CD8-positive, alpha-beta memory T cell (primary cell): ENCODE measurements around the gene FSTL4. TPM values are rescaled to one million over a fixed set of nuclear protein-coding genes. Genes with fewer than 3 reads are reported as not detected.

Experiments used
- CTCF ChIA-PET: fragments of 350-600 bp; sonication (Branson Sonifier 250); formaldehyde crosslinking; loops from one replicate; lab custom pipeline; 2021; ENCODE audit warnings: antibody characterized with exemption; lab: Charles Lee
- POLR2A ChIA-PET: fragments of 350-600 bp; sonication (Branson Sonifier 250); formaldehyde crosslinking; loops from one replicate; lab custom pipeline; 2021; ENCODE audit warnings: antibody characterized with exemption; lab: Charles Lee
- DNase-seq, 5 donors: peaks; one replicate each; pipeline versions ENCODE4 v3.0.0 to v3.0.0-alpha.2; 2020 to 2022; ENCODE audit warnings: mixed read lengths in 1 of 5
- H3K27ac ChIP-seq: one replicate; pipeline ENCODE4 v1.7.0; 2013; ENCODE audit warnings: low read depth, mild to moderate bottlenecking, low read length, moderate library complexity
- H3K27me3 ChIP-seq: 2 replicates; pipeline ENCODE4 v1.7.0; 2013; ENCODE audit warnings: low read length, mild to moderate bottlenecking; ENCODE audit not compliant: insufficient read depth, poor library complexity, severe bottlenecking
- H3K36me3 ChIP-seq: 2 replicates; pipeline ENCODE4 v1.7.0; 2013; ENCODE audit warnings: mild to moderate bottlenecking, low read length, moderate library complexity; ENCODE audit not compliant: insufficient read depth
- H3K4me1 ChIP-seq: 2 replicates; pipeline ENCODE4 v1.7.0; 2013; ENCODE audit warnings: mild to moderate bottlenecking, low read length, moderate library complexity; ENCODE audit not compliant: insufficient read depth
- H3K4me3 ChIP-seq: 2 replicates; pipeline ENCODE4 v1.7.0; 2013; ENCODE audit warnings: mild to moderate bottlenecking, low read length
- H3K9me3 ChIP-seq: 2 replicates; pipeline ENCODE4 v1.7.0; 2013; ENCODE audit warnings: mild to moderate bottlenecking, low read length
- H3K27ac Mint-ChIP-seq, 8 donors: one replicate each; pipeline ENCODE4 v1.8.0; 2020 to 2021; ENCODE audit warnings: mixed read lengths in 8 of 8, mild to moderate bottlenecking in 6 of 8, inconsistent platforms in 3 of 8, moderate library complexity in 3 of 8
- H3K27me3 Mint-ChIP-seq, 2 donors: one replicate each; pipeline ENCODE4 v1.8.0; 2020 to 2021; ENCODE audit warnings: mixed read lengths in 2 of 2, mild to moderate bottlenecking in 1 of 2, moderate library complexity in 1 of 2
- H3K36me3 Mint-ChIP-seq, 3 donors: one replicate each; pipeline ENCODE4 v1.8.0; 2020 to 2021; ENCODE audit warnings: mixed read lengths in 3 of 3, inconsistent platforms in 1 of 3, mild to moderate bottlenecking in 1 of 3
- H3K4me1 Mint-ChIP-seq, 3 donors: one replicate each; pipeline ENCODE4 v1.8.0; 2020 to 2021; ENCODE audit warnings: mixed read lengths in 3 of 3, inconsistent platforms in 1 of 3, mild to moderate bottlenecking in 1 of 3
- H3K4me3 Mint-ChIP-seq, 7 donors: one replicate each; pipeline ENCODE4 v1.8.0; 2020 to 2021; ENCODE audit warnings: mixed read lengths in 7 of 7, mild to moderate bottlenecking in 6 of 7, moderate library complexity in 4 of 7, inconsistent platforms in 2 of 7
- H3K9me3 Mint-ChIP-seq, 5 donors: one replicate each; pipeline ENCODE4 v1.8.0; 2020 to 2022; ENCODE audit warnings: mixed read lengths in 5 of 5, mild to moderate bottlenecking in 3 of 5, moderate library complexity in 2 of 5, inconsistent platforms in 1 of 5
- polyA plus RNA-seq: library from polyadenylated mRNA; unstranded; fragments of 300-500 nt; fragmentation: Illumina TruSeq; gene quantifications from one replicate; pipeline ENCODE4 v1.2.3, GENCODE V29; 2021
- total RNA-seq, 2 experiments: library from RNA; stranded (reverse); gene quantifications; one replicate each; pipeline ENCODE4 v1.2.3, GENCODE V29; 2021

Gene FSTL4
- total and polyA plus RNA-seq, 3 experiments from 2014 or later = 0.33 TPM; not detected in 2

- Mint-ChIP-seq H3K9me3 (no peaks in the 10 kb centered on the region), H3K4me1 (no peaks in the 10 kb centered on the region), H3K27ac (peak overlapping the region in 1 of 8 donors; percentile 55), H3K4me3 (no peak overlapping the region), H3K36me3 (peaks cover 0 to 8% (median 1%) of the 10 kb centered on the region in 3 donors), H3K27me3 (peaks cover 10 to 31% of the 10 kb centered on the region in 2 donors)
- Histone ChIP-seq H3K4me1 (no peaks in the 10 kb centered on the region), H3K4me3 (no peak overlapping the region), H3K27me3 (peaks cover 2% of the 10 kb centered on the region), H3K9me3 (no peaks in the 10 kb centered on the region), H3K27ac (no peak overlapping the region), H3K36me3 (no peaks in the 10 kb centered on the region)
- DNase-seq = no peak
- POLR2A ChIA-PET = no interaction called here
- CTCF ChIA-PET = no interaction called here
Observed at GRCh38 chr5:133508845-133509741, 103.2 kb downstream of the FSTL4 start.

GRCh38 chr5:133508331-133508730 lies 104.0 kb downstream of the FSTL4 start:
- Mint-ChIP-seq H3K27me3 (peaks cover 10 to 33% of the 10 kb centered on the region in 2 donors), H3K4me1 (no peaks in the 10 kb centered on the region), H3K36me3 (peaks cover 0 to 8% (median 1%) of the 10 kb centered on the region in 3 donors), H3K9me3 (no peaks in the 10 kb centered on the region), H3K27ac (no peak overlapping the region), H3K4me3 (no peak overlapping the region)
- ChIA-PET POLR2A (no interaction called here), CTCF (no interaction called here)
- no peak for DNase-seq
- no peaks in the 10 kb centered on the region for H3K4me1 ChIP-seq
- H3K4me3 ChIP-seq = no peak overlapping the region
- no peaks in the 10 kb centered on the region for H3K9me3 ChIP-seq
- H3K27ac ChIP-seq = no peak overlapping the region
- H3K27me3 ChIP-seq = peaks cover 2% of the 10 kb centered on the region
- no peaks in the 10 kb centered on the region for H3K36me3 ChIP-seq

DNA sequence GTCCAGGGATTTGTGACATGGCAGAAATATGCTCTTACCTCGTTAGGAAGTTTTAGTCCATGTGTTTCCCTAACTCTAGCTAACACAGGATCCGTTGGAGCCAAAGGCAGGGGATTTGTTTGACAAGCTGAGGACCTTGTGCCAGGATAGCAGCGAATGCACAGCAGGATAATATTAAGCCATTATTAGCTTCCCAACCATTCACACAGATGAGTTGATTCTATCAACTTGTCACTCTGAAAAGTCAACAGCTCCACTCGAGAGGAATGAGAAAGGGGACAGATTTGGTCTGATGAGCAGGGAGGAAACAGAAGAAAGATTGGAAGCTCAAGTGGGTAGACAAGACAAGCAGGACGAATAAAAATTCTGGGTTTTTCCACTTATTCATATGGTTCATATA lies 106.2 kb downstream of the FSTL4 start:
- Histone ChIP-seq H3K4me1 (no peaks in the 10 kb centered on the region), H3K9me3 (no peaks in the 10 kb centered on the region), H3K36me3 (no peaks in the 10 kb centered on the region), H3K27me3 (peaks cover 2% of the 10 kb centered on the region), H3K4me3 (no peak overlapping the region), H3K27ac (no peak overlapping the region)
- peaks cover 0 to 2% (median 0%) of the 10 kb centered on the region in 3 donors for H3K36me3 Mint-ChIP-seq
- no peak for DNase-seq
- ChIA-PET POLR2A (no interaction called here), CTCF (no interaction called here)
- no peaks in the 10 kb centered on the region for H3K9me3 Mint-ChIP-seq
- H3K4me1 Mint-ChIP-seq = no peaks in the 10 kb centered on the region
- H3K27me3 Mint-ChIP-seq = peaks cover 9 to 23% of the 10 kb centered on the region in 2 donors
- H3K4me3 Mint-ChIP-seq = no peak overlapping the region
- no peak overlapping the region for H3K27ac Mint-ChIP-seq

DNA sequence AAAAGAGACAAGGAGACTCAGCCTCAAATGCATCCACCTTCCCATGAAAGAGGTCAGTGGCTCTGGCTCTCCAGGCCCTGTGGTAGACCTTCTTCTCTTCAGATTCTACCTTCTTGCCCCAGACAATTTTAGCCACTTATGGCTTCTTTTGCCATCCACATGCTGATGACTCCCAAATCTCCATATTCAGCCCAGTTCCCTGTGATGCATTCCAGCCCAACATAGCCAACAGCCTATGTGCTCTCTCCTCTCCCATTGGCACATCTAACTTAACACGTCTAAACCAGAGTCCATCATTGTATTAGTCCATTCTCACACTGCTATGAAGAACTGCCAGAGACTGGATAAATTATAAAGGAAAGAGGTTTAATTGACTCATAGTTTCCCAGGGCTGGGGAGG lies 108.8 kb downstream of the FSTL4 start:
- POLR2A ChIA-PET = no interaction called here
- Mint-ChIP-seq H3K27ac (no peak overlapping the region), H3K27me3 (peaks cover 8 to 38% of the 10 kb centered on the region in 2 donors), H3K9me3 (no peaks in the 10 kb centered on the region), H3K36me3 (no peaks in the 10 kb centered on the region), H3K4me3 (no peak overlapping the region), H3K4me1 (no peaks in the 10 kb centered on the region)
- no peaks in the 10 kb centered on the region for H3K4me1 ChIP-seq
- CTCF ChIA-PET = no interaction called here
- DNase-seq = no peak
- peaks cover 2% of the 10 kb centered on the region for H3K27me3 ChIP-seq
- H3K9me3 ChIP-seq = no peaks in the 10 kb centered on the region
- H3K4me3 ChIP-seq = no peak overlapping the region
- no peak overlapping the region for H3K27ac ChIP-seq
- H3K36me3 ChIP-seq = no peaks in the 10 kb centered on the region

- Mint-ChIP-seq H3K36me3 (no peaks in the 10 kb centered on the region), H3K27ac (no peak overlapping the region), H3K4me1 (no peaks in the 10 kb centered on the region), H3K27me3 (peaks cover 10 to 61% of the 10 kb centered on the region in 2 donors), H3K9me3 (no peaks in the 10 kb centered on the region), H3K4me3 (no peak overlapping the region)
- Histone ChIP-seq H3K27ac (no peak overlapping the region), H3K27me3 (peaks cover 2% of the 10 kb centered on the region), H3K36me3 (no peaks in the 10 kb centered on the region), H3K9me3 (no peaks in the 10 kb centered on the region), H3K4me3 (no peak overlapping the region), H3K4me1 (no peaks in the 10 kb centered on the region)
- ChIA-PET CTCF (no interaction called here), POLR2A (no interaction called here)
- no peak for DNase-seq
Observed at GRCh38 chr5:133499895-133500294, 112.4 kb downstream of the FSTL4 start.

DNA sequence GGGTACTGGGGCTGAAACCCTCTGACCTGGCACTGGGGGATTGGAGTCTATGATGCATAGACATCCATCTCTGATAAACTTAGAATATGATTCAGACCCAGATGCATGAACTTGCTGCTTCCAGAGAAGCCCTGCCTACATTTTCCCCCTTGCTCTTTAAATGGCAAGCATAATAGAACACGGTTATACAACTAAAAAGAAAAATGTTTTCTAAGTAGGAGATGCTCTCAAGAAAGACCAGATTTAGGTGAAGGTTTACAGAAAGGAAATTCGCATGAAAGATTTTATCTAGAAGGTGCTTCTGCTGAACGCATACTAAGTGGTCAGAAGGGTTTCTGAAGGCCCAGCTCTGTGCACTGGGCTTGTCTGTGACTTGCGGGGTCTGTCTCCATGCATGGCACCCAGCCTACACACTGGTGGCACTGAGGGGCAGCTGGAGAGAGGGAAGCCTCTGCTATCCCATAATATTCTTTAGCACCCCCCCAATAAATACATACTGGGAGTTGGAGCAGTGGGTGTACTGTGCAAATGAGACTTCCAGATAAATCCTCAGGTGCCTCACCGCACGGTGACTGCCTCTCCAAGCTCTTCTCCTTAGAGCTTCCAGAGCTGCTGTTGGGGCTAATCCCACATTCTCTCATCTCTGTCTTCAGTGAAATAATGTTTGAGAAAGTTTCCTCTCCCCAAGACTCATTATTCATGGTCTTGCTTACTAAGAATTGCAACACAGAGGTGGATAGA lies 114.6 kb downstream of the FSTL4 start:
- Mint-ChIP-seq H3K27me3 (peaks cover 8 to 53% of the 10 kb centered on the region in 2 donors), H3K4me3 (no peak overlapping the region), H3K9me3 (no peaks in the 10 kb centered on the region), H3K27ac (no peak overlapping the region), H3K4me1 (no peaks in the 10 kb centered on the region), H3K36me3 (no peaks in the 10 kb centered on the region)
- CTCF ChIA-PET = no interaction called here
- Histone ChIP-seq H3K4me3 (no peak overlapping the region), H3K4me1 (no peaks in the 10 kb centered on the region), H3K27ac (no peak overlapping the region), H3K27me3 (no peaks in the 10 kb centered on the region), H3K9me3 (no peaks in the 10 kb centered on the region), H3K36me3 (no peaks in the 10 kb centered on the region)
- POLR2A ChIA-PET = no interaction called here
- DNase-seq = no peak

DNA sequence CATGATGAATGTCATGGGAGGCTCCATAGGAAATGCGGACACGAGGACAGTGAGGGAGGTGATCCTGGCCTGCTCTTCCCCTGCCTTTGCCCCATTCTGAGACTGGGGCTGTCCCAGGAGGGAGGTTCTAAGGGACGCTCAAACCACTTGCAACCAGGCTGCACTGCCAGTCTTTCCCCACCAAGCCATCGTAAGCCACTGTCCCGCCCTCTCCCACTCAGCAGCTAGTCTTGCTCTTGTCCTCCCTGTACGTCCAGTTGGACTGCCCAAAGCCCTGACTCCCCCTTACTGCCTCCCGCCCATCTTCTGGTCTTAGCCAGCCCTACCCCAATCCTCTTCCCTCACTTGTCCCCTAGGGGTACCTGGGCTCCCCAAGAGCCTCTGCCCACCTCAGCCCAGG lies 115.7 kb downstream of the FSTL4 start:
- Mint-ChIP-seq H3K4me1 (no peaks in the 10 kb centered on the region), H3K9me3 (no peaks in the 10 kb centered on the region)

DNA sequence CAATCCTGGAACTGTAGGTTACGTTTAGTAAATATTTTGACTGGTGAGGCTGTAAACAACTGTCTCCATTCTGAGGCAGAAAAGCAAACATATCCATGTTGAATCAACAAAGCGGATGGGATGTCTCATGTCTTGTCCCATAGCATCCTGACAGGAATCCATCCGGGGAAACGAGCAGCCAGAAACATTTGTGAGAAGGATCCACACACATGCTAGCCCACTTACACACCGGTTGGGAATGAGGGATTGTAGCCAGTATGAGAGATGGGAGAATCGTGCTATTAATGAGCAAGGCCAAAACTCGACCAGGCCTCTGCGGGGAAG lies 117.5 kb downstream of the FSTL4 start:
- Mint-ChIP-seq H3K4me3 (no peak overlapping the region), H3K36me3 (peaks cover 0 to 4% (median 3%) of the 10 kb centered on the region in 3 donors), H3K27ac (no peak overlapping the region), H3K4me1 (no peaks in the 10 kb centered on the region), H3K27me3 (peaks cover 3 to 42% of the 10 kb centered on the region in 2 donors), H3K9me3 (peaks cover 0 to 8% (median 2%) of the 10 kb centered on the region in 5 donors)
- no peaks in the 10 kb centered on the region for H3K27me3 ChIP-seq
- no peaks in the 10 kb centered on the region for H3K4me1 ChIP-seq
- no peaks in the 10 kb centered on the region for H3K36me3 ChIP-seq
- H3K9me3 ChIP-seq = no peaks in the 10 kb centered on the region
- DNase-seq = no peak
- H3K27ac ChIP-seq = no peak overlapping the region
- no peak overlapping the region for H3K4me3 ChIP-seq
- POLR2A ChIA-PET = no interaction called here
- CTCF ChIA-PET = no interaction called here

More for the DNA sequence above, 115.7 kb downstream of the FSTL4 start:
- POLR2A ChIA-PET = no interaction called here
- Mint-ChIP-seq H3K4me3 (no peak overlapping the region), H3K27me3 (peaks cover 4 to 47% of the 10 kb centered on the region in 2 donors), H3K36me3 (peaks cover 0 to 3% (median 0%) of the 10 kb centered on the region in 3 donors), H3K27ac (no peak overlapping the region)
- H3K4me3 ChIP-seq = no peak overlapping the region
- no peaks in the 10 kb centered on the region for H3K9me3 ChIP-seq
- no peaks in the 10 kb centered on the region for H3K27me3 ChIP-seq
- no peak overlapping the region for H3K27ac ChIP-seq
- DNase-seq = no peak
- no peaks in the 10 kb centered on the region for H3K36me3 ChIP-seq
- CTCF ChIA-PET = no interaction called here
- H3K4me1 ChIP-seq = no peaks in the 10 kb centered on the region
